GM23248 (cell line): ENCODE data around the gene CNTN6. TPM values are rescaled to one million over a fixed set of nuclear protein-coding genes. Genes with fewer than 3 reads are reported as not detected.
A peak's percentile ranks its signal among the peaks of the same experiment; 100 is the strongest.

Experiments
- DNase-seq: peaks from one replicate; pipeline ENCODE4 v3.0.0-alpha.2; 2015
- H2AFZ ChIP-seq: fragments of 200-600 bp; sonication (generic); 2 replicates; pipeline ENCODE4 v1.6.1; 2016; ENCODE audit warnings: antibody characterized with exemption
- H3F3A ChIP-seq: fragments of 200-600 bp; sonication (generic); 2 replicates; pipeline ENCODE4 v1.6.1; 2016; ENCODE audit warnings: mild to moderate bottlenecking, antibody characterized with exemption, mixed run types; ENCODE audit not compliant: insufficient read depth
- H3K27ac ChIP-seq: fragments of 200-600 bp; sonication (generic); 2 replicates; pipeline ENCODE4 v1.5.1; 2016; ENCODE audit warnings: mild to moderate bottlenecking
- H3K27me3 ChIP-seq: fragments of 200-600 bp; sonication (generic); replicated peaks from 2 replicates; pipeline ENCODE4 v1.6.1; 2016; ENCODE audit warnings: mild to moderate bottlenecking; ENCODE audit not compliant: insufficient read depth
- H3K36me3 ChIP-seq: fragments of 200-600 bp; sonication (generic); 2 replicates; pipeline ENCODE4 v1.6.1; 2016; ENCODE audit warnings: low read depth, mild to moderate bottlenecking
- H3K4me1 ChIP-seq: fragments of 200-600 bp; sonication (generic); 2 replicates; pipeline ENCODE4 v1.6.1; 2016; ENCODE audit warnings: mild to moderate bottlenecking; ENCODE audit not compliant: insufficient read depth
- H3K4me2 ChIP-seq: fragments of 200-600 bp; sonication (generic); one replicate; pipeline ENCODE4 v1.6.1; 2016; ENCODE audit warnings: mild to moderate bottlenecking; ENCODE audit not compliant: unreplicated experiment
- H3K4me3 ChIP-seq: fragments of 200-600 bp; sonication (generic); 2 replicates; pipeline ENCODE4 v1.5.1; 2016; ENCODE audit warnings: mild to moderate bottlenecking
- H3K79me2 ChIP-seq: fragments of 200-600 bp; sonication (generic); 2 replicates; pipeline ENCODE4 v1.6.1; 2016; ENCODE audit warnings: mild to moderate bottlenecking; ENCODE audit not compliant: insufficient read depth
- H3K9ac ChIP-seq: fragments of 200-600 bp; sonication (generic); 2 replicates; pipeline ENCODE4 v1.6.1; 2016; ENCODE audit warnings: mild to moderate bottlenecking
- H3K9me2 ChIP-seq: fragments of 200-600 bp; sonication (generic); 2 replicates; pipeline ENCODE4 v1.6.1; 2016; ENCODE audit warnings: mixed run types, mild to moderate bottlenecking, moderate library complexity; ENCODE audit not compliant: insufficient read depth
- H3K9me3 ChIP-seq: fragments of 200-600 bp; sonication (generic); one replicate; pipeline ENCODE4 v1.6.1; 2017; ENCODE audit warnings: low read depth
- H4K20me1 ChIP-seq: fragments of 200-600 bp; sonication (generic); 2 replicates; pipeline ENCODE4 v1.6.0; 2016; ENCODE audit not compliant: insufficient read depth
- EZH2 ChIP-seq: fragments of 200-600 bp; sonication (generic); IDR thresholded peaks from 2 replicates; pipeline ENCODE4 v1.6.1; 2018; ENCODE audit warnings: antibody characterized with exemption, mild to moderate bottlenecking; ENCODE audit not compliant: insufficient read depth, poor library complexity, severe bottlenecking
- EZH2phosphoT487 ChIP-seq: fragments of 200-600 bp; sonication (generic); IDR thresholded peaks from 2 replicates; pipeline ENCODE4 v1.6.1; 2018; ENCODE audit warnings: antibody characterized with exemption, moderate library complexity, mild to moderate bottlenecking, low read depth; ENCODE audit not compliant: insufficient read depth
- WGBS, 2 experiments: methylation state at CpG; one replicate each; pipeline ENCODE4 v1.1.6; 2015 to 2017; ENCODE audit warnings: low lambda C conversion rate in 2 of 2, low coverage in 1 of 2; ENCODE audit errors: missing lambda C conversion rate in 2 of 2; 5-methylcytosine and 5-hydroxymethylcytosine counted together
- in situ Hi-C: fragments of 300-500 bp; cut with MboI; formaldehyde crosslinking; loops from 2 replicates; pipeline ENCODE4 v1.15.0; 2020
- polyA plus RNA-seq: library from polyadenylated mRNA; unstranded; fragments of >200 nt; fragmentation: Nextera tagmentation; extraction: Ambion mirVana; gene quantifications from 2 replicates; pipeline ENCODE4 v1.2.1, GENCODE V29; 2016
- total RNA-seq: library from RNA; depleted of rRNA; stranded (reverse); fragments of >200 nt; shearing (Covaris generic); gene quantifications from 2 replicates; pipeline ENCODE4 v1.2.3, GENCODE V29; 2014

The CNTN6 gene
- total and polyA plus RNA-seq, 2 experiments from 2014 or later, result not detected

DNA sequence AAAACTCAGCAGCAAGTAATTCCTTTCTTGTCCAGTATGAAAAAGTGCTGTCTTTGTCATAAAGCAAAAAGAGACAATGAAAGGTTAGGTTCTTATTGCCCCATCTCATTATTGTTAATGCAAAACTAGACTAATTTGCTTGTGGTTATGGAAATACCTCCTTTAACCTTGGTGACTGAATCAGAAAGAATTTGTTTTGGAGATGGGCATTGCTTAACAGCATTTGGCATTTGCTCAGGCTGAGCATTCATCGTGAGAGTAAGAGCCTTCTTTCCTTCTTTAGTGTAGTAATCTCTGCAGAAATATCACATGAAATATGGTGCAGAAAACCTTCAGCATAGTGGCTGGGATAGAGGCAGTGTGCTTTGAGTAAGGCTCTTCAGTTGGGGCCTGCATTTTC, 103.1 kb downstream of the CNTN6 start:
- H3K9me2 ChIP-seq, result no peaks in the 10 kb centered on the region
- in situ Hi-C loops, result no loop called here
- no peaks in the 10 kb centered on the region for H3K9me3 ChIP-seq
- TF ChIP-seq EZH2, result no peak
- TF ChIP-seq EZH2phosphoT487, result peak; percentile 60; the same call in 1 of the 2 replicates
- H3K79me2 ChIP-seq, result no peaks in the 10 kb centered on the region
- H3K4me3 ChIP-seq, result no peak overlapping the region
- H2AFZ ChIP-seq, result no peak overlapping the region
- H3K4me1 ChIP-seq, result peaks cover 23% of the 10 kb centered on the region
- H3K4me2 ChIP-seq, result peak overlapping the region; percentile 44
- H3K27ac ChIP-seq, result 0 out of 2 replicates have a peak overlapping the region, but pooled peaks have one; percentile 22
- no peak overlapping the region for H3K9ac ChIP-seq
- H3K27me3 ChIP-seq, result no peaks in the 10 kb centered on the region
- peak; percentile 88 for DNase-seq
- WGBS, 2 experiments, result 4 to 6% methylated on average over 1 of the region's 1 CpG
- H3K36me3 ChIP-seq, result no peaks in the 10 kb centered on the region
- no peaks in the 10 kb centered on the region for H4K20me1 ChIP-seq
- peaks cover 16% of the 10 kb centered on the region for H3F3A ChIP-seq

GRCh38 chr3:1197051-1197450, 104.2 kb downstream of the CNTN6 start:
- no peaks in the 10 kb centered on the region for H3K9me2 ChIP-seq
- H3K79me2 ChIP-seq, result no peaks in the 10 kb centered on the region
- no peaks in the 10 kb centered on the region for H4K20me1 ChIP-seq
- H3F3A ChIP-seq, result peaks cover 16% of the 10 kb centered on the region
- H3K9ac ChIP-seq, result no peak overlapping the region
- peak; percentile 20 for DNase-seq
- no peaks in the 10 kb centered on the region for H3K27me3 ChIP-seq
- WGBS, 2 experiments, result 46 to 66% methylated on average over 2 of the region's 2 CpGs
- TF ChIP-seq EZH2 (no peak), EZH2phosphoT487 (no peak)
- peaks cover 20% of the 10 kb centered on the region for H3K4me1 ChIP-seq
- no peak overlapping the region for H3K4me3 ChIP-seq
- H3K4me2 ChIP-seq, result no peak overlapping the region
- no peak overlapping the region for H2AFZ ChIP-seq
- in situ Hi-C loops, result no loop called here
- H3K9me3 ChIP-seq, result no peaks in the 10 kb centered on the region
- no peaks in the 10 kb centered on the region for H3K36me3 ChIP-seq
- no peak overlapping the region for H3K27ac ChIP-seq

GRCh38 chr3:1200371-1200770, 107.5 kb downstream of the CNTN6 start:
- in situ Hi-C loops, result no loop called here

DNA sequence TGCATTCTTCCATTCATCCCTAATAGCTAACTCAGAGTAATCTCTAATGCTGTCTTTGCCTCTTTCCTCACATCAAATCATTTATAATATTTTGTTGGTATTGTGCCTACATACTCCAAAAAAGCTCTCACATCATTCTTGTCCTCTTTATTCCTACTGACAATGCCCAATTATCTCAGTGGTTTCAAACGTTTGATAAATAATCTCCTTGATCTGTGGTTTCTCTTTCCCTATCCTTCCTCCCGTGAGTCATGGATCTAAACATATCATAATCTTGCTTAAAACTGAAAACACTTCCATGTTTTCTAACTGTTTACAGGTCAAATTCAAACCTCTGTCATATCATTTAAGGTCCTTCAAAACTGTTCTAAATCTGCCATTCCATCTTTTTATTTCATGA, 115.1 kb downstream of the CNTN6 start:
- H2AFZ ChIP-seq, result no peak overlapping the region
- H3K9me2 ChIP-seq, result no peaks in the 10 kb centered on the region
- no peak overlapping the region for H3K4me2 ChIP-seq
- TF ChIP-seq EZH2 (no peak), EZH2phosphoT487 (no peak)
- no peaks in the 10 kb centered on the region for H3K79me2 ChIP-seq
- no peak overlapping the region for H3K27ac ChIP-seq
- 7 to 8% methylated on average over 2 of the region's 2 CpGs for WGBS, 2 experiments
- no peaks in the 10 kb centered on the region for H4K20me1 ChIP-seq
- no peaks in the 10 kb centered on the region for H3F3A ChIP-seq
- H3K36me3 ChIP-seq, result no peaks in the 10 kb centered on the region
- no peaks in the 10 kb centered on the region for H3K27me3 ChIP-seq
- no peaks in the 10 kb centered on the region for H3K9me3 ChIP-seq
- in situ Hi-C loops, result no loop called here
- H3K4me1 ChIP-seq, result peaks cover 4% of the 10 kb centered on the region
- peak; percentile 36 for DNase-seq
- no peak overlapping the region for H3K9ac ChIP-seq
- H3K4me3 ChIP-seq, result no peak overlapping the region

More at GRCh38 chr3:1200371-1200770, 107.5 kb downstream of the CNTN6 start:
- H2AFZ ChIP-seq, result no peak overlapping the region
- no peak overlapping the region for H3K4me2 ChIP-seq
- H4K20me1 ChIP-seq, result no peaks in the 10 kb centered on the region
- H3F3A ChIP-seq, result peaks cover 15% of the 10 kb centered on the region
- 56 to 75% methylated on average over 1 of the region's 1 CpG for WGBS, 2 experiments
- H3K9me3 ChIP-seq, result no peaks in the 10 kb centered on the region
- no peak for DNase-seq
- H3K27me3 ChIP-seq, result no peaks in the 10 kb centered on the region
- H3K9ac ChIP-seq, result no peak overlapping the region
- no peak overlapping the region for H3K4me3 ChIP-seq
- no peaks in the 10 kb centered on the region for H3K79me2 ChIP-seq
- no peak overlapping the region for H3K27ac ChIP-seq
- TF ChIP-seq EZH2phosphoT487, result no peak
- no peak for TF ChIP-seq EZH2
- no peaks in the 10 kb centered on the region for H3K36me3 ChIP-seq
- no peaks in the 10 kb centered on the region for H3K9me2 ChIP-seq
- H3K4me1 ChIP-seq, result peaks cover 19% of the 10 kb centered on the region
